ENCODE results near the gene TOX2.
A peak's percentile ranks its signal among the peaks of the same experiment; 100 is the strongest.
"Not testable (repeated sequence)": the region's sequence is repeated elsewhere in the genome, so short reads cannot be mapped to it uniquely, and the experiment has no call there.

Gene TOX2

GRCh38 chr20:44033344-44033743, 118.7 kb downstream of the TOX2 start:
- no peak for DNase-seq (ENCODE audit: low read depth)

- DNase-seq (ENCODE audit: low read depth): no peak
Observed at GRCh38 chr20:44033873-44034272, 119.2 kb downstream of the TOX2 start.

GRCh38 chr20:44034451-44034850, 119.8 kb downstream of the TOX2 start:
- no peak for DNase-seq (ENCODE audit: low read depth)

- no peak for DNase-seq (ENCODE audit: low read depth)
Observed at GRCh38 chr20:44034965-44035635, 120.4 kb downstream of the TOX2 start.

- DNase-seq (ENCODE audit: low read depth): no peak
Observed at GRCh38 chr20:44035924-44036323, 121.3 kb downstream of the TOX2 start.

- no peak for DNase-seq (ENCODE audit: low read depth)
Observed at GRCh38 chr20:44036441-44036840, 121.8 kb downstream of the TOX2 start.

GRCh38 chr20:44038681-44039123, 124.0 kb downstream of the TOX2 start:
- DNase-seq (ENCODE audit: low read depth): no peak

GRCh38 chr20:44039147-44039546, 124.5 kb downstream of the TOX2 start:
- DNase-seq (ENCODE audit: low read depth): no peak

- no peak for DNase-seq (ENCODE audit: low read depth)
Observed at GRCh38 chr20:44039741-44040140, 125.1 kb downstream of the TOX2 start.

- no peak for DNase-seq (ENCODE audit: low read depth)
Observed at GRCh38 chr20:44040202-44040915, 125.7 kb downstream of the TOX2 start.

GRCh38 chr20:44041001-44041400, 126.3 kb downstream of the TOX2 start:
- DNase-seq (ENCODE audit: low read depth): no peak

GRCh38 chr20:44044712-44045111, 130.1 kb downstream of the TOX2 start:
- DNase-seq (ENCODE audit: low read depth): not testable (repeated sequence)

- no peak for DNase-seq (ENCODE audit: low read depth)
Observed at GRCh38 chr20:44050327-44050726, 135.7 kb downstream of the TOX2 start.

GRCh38 chr20:44050925-44051660, 136.4 kb downstream of the TOX2 start:
- DNase-seq (ENCODE audit: low read depth): no peak

GRCh38 chr20:44051661-44052000, 137.0 kb downstream of the TOX2 start:
- no peak for DNase-seq (ENCODE audit: low read depth)

GRCh38 chr20:44052166-44052565, 137.5 kb downstream of the TOX2 start:
- no peak for DNase-seq (ENCODE audit: low read depth)

GRCh38 chr20:44053046-44053445, 138.4 kb downstream of the TOX2 start:
- DNase-seq (ENCODE audit: low read depth): no peak

GRCh38 chr20:44054118-44054517, 139.5 kb downstream of the TOX2 start:
- DNase-seq (ENCODE audit: low read depth): no peak

GRCh38 chr20:44054849-44055248, 140.2 kb downstream of the TOX2 start:
- no peak for DNase-seq (ENCODE audit: low read depth)

GRCh38 chr20:44056010-44056698, 141.5 kb downstream of the TOX2 start:
- DNase-seq (ENCODE audit: low read depth): peak; percentile 36

- DNase-seq (ENCODE audit: low read depth): no peak
Observed at GRCh38 chr20:44057698-44058675, 143.3 kb downstream of the TOX2 start.

All from activated T-cell treated with anti-CD3 and anti-CD28 coated beads for 48 hours (primary cell).